ENCODE data around the gene PLOD1. TPM values are rescaled to one million over a fixed set of nuclear protein-coding genes. Genes with fewer than 3 reads are reported as not detected.
A peak's percentile ranks its signal among the peaks of the same experiment; 100 is the strongest.

PLOD1 gene

DNA sequence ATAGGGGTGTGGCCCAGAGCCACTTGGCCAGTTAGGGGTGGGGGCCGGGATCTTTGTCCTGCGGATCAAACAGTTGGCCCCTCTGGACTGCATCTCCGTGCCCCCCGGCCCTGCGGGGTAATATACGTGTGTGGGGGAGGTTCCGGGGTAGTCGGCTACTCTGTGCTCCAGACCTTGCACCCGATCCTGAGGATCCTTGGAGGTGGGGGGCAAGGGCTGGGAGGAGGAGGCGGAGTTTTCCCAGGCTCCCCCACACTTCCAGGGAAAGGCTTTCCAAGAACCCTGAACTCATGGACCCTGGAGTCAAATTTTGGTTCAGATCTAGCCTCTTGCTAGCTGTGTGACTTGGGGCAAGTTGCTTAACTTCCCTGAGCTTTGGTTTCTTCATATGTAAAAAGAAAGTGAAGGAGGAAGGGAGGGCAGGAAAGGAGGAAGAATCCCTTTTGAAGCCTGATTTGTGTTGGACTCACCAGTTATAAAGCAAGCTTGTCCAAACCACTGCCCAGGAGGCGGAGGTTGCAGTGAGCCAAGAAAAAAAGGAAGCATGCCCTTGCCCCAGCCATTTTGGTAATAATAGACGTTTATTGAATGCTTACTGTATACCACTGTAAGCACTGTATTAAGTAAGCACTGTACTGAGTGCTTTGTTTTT lies 85.5 kb downstream of the PLOD1 start:
- peaks cover 0 to 3% of the 10 kb centered on the region in 2 donors for H3K9me3 ChIP-seq (replicated peaks in 1 of 2; ENCODE audit: control insufficient read depth in 2 of 2, insufficient read depth in 1 of 2, low read depth in 1 of 2, low read length in 2 of 2)
- H3K4me3 ChIP-seq (ENCODE audit: low read length in 2 of 2): peak overlapping the region; percentile 86 to 87
- no peak overlapping the region for H4K8ac ChIP-seq (ENCODE audit: low read depth, low read length)
- no peak overlapping the region for H2BK15ac ChIP-seq (ENCODE audit: low read length)
- peak overlapping the region; percentile 96 for H3K18ac ChIP-seq (ENCODE audit: low read length)
- DNase-seq (ENCODE audit: low spot score): peak; percentile 14
- peak overlapping the region; percentile 58 for H3K14ac ChIP-seq (ENCODE audit: low read length)
- H3K79me1 ChIP-seq (ENCODE audit: low read depth, low read length): peaks cover 12% of the 10 kb centered on the region
- peak overlapping the region; percentile 93 for H3K27ac ChIP-seq (replicated peaks; ENCODE audit: low read length)
- peak overlapping the region; percentile 97 for H2BK5ac ChIP-seq (ENCODE audit: low read length)
- H3K27me3 ChIP-seq (ENCODE audit: control insufficient read depth in 3 of 3, insufficient read depth in 3 of 3, low read depth in 1 of 3, low read length in 3 of 3): no peaks in the 10 kb centered on the region
- no peak overlapping the region for H2BK120ac ChIP-seq (ENCODE audit: low read depth, low read length)
- no peak overlapping the region for H2AK5ac ChIP-seq (ENCODE audit: low read depth, low read length)
- H2AFZ ChIP-seq (ENCODE audit: low read length): peak overlapping the region; percentile 91
- H4K91ac ChIP-seq (ENCODE audit: low read depth, low read length, poor library complexity): no peak overlapping the region
- peak overlapping the region; percentile 90 for H3K9ac ChIP-seq (ENCODE audit: low read depth, low read length, poor library complexity)
- H3K36me3 ChIP-seq (replicated peaks in 1 of 2; ENCODE audit: control insufficient read depth in 2 of 2, insufficient read depth in 2 of 2, low read length in 2 of 2): peaks cover 21 to 32% of the 10 kb centered on the region in 2 donors
- peak overlapping the region; percentile 17 for H3K4ac ChIP-seq (ENCODE audit: low read length)
- H3K23ac ChIP-seq (ENCODE audit: low read depth, low read length, poor library complexity): peak overlapping the region; percentile 98
- H3K4me2 ChIP-seq (ENCODE audit: insufficient read depth, low read length, poor library complexity, severe bottlenecking): peak overlapping the region; percentile 84
- no peak overlapping the region for H2BK12ac ChIP-seq (ENCODE audit: low read length)
- no CpG with 5 or more reads among the region's 12 CpGs for WGBS, 2 donors (ENCODE audit: extremely low coverage in 2 of 2, insufficient read length in 2 of 2, insufficient replicate concordance in 1 of 2)
- H3K4me1 ChIP-seq (ENCODE audit: control insufficient read depth in 2 of 2, insufficient read depth in 1 of 2, low read depth in 1 of 2, low read length in 2 of 2): peaks cover 2 to 3% of the 10 kb centered on the region in 2 donors

DNA sequence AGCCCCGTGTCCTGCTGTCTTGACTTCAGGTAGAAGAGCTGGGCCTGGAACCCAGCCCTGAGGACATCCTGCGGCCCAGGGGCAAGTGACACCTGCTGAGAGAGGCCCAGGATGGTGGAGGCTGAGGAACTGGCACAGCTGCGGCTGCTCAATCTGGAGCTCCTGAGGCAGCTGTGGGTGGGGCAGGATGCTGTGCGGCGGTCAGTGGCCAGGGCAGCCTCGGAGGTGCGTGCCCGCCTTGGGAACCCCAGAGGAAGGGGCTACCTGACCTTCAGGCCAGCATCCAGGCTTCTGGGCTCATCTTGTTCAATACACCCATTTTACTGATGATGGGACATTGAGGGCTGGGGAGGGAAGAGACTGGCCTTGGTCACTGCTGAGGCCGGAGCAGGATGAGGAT lies 87.1 kb downstream of the PLOD1 start:
- Histone ChIP-seq H4K8ac (ENCODE audit: low read depth, low read length) (no peak overlapping the region), H2BK120ac (ENCODE audit: low read depth, low read length) (no peak overlapping the region), H2BK15ac (ENCODE audit: low read length) (no peak overlapping the region), H3K4me1 (ENCODE audit: control insufficient read depth in 2 of 2, insufficient read depth in 1 of 2, low read depth in 1 of 2, low read length in 2 of 2) (peaks cover 2 to 3% of the 10 kb centered on the region in 2 donors), H3K18ac (ENCODE audit: low read length) (no peak overlapping the region), H3K4ac (ENCODE audit: low read length) (no peak overlapping the region), H2AFZ (ENCODE audit: low read length) (no peak overlapping the region), H4K91ac (ENCODE audit: low read depth, low read length, poor library complexity) (no peak overlapping the region), H2BK5ac (ENCODE audit: low read length) (peak overlapping the region; percentile 48), H2BK12ac (ENCODE audit: low read length) (peak overlapping the region; percentile 5), H3K9me3 (replicated peaks in 1 of 2; ENCODE audit: control insufficient read depth in 2 of 2, insufficient read depth in 1 of 2, low read depth in 1 of 2, low read length in 2 of 2) (peaks cover 0 to 3% of the 10 kb centered on the region in 2 donors), H3K27ac (replicated peaks; ENCODE audit: low read length) (no peak overlapping the region), H3K23ac (ENCODE audit: low read depth, low read length, poor library complexity) (peak overlapping the region; percentile 65), H3K79me1 (ENCODE audit: low read depth, low read length) (peaks cover 12% of the 10 kb centered on the region), H3K9ac (ENCODE audit: low read depth, low read length, poor library complexity) (no peak overlapping the region), H3K4me3 (ENCODE audit: low read length in 2 of 2) (peak overlapping the region in 1 of 2 donors; percentile 8), H3K14ac (ENCODE audit: low read length) (no peak overlapping the region), H2AK5ac (ENCODE audit: low read depth, low read length) (no peak overlapping the region), H3K36me3 (replicated peaks in 1 of 2; ENCODE audit: control insufficient read depth in 2 of 2, insufficient read depth in 2 of 2, low read length in 2 of 2) (peaks cover 32 to 48% of the 10 kb centered on the region in 2 donors), H3K27me3 (ENCODE audit: control insufficient read depth in 3 of 3, insufficient read depth in 3 of 3, low read depth in 1 of 3, low read length in 3 of 3) (no peaks in the 10 kb centered on the region), H3K4me2 (ENCODE audit: insufficient read depth, low read length, poor library complexity, severe bottlenecking) (no peak overlapping the region)
- no peak for DNase-seq (ENCODE audit: low spot score)
- no CpG with 5 or more reads among the region's 9 CpGs for WGBS, 2 donors (ENCODE audit: extremely low coverage in 2 of 2, insufficient read length in 2 of 2, insufficient replicate concordance in 1 of 2)

GRCh38 chr1:12022036-12022435 lies 87.5 kb downstream of the PLOD1 start:
- peaks cover 0 to 3% of the 10 kb centered on the region in 2 donors for H3K9me3 ChIP-seq (replicated peaks in 1 of 2; ENCODE audit: control insufficient read depth in 2 of 2, insufficient read depth in 1 of 2, low read depth in 1 of 2, low read length in 2 of 2)
- H3K36me3 ChIP-seq (replicated peaks in 1 of 2; ENCODE audit: control insufficient read depth in 2 of 2, insufficient read depth in 2 of 2, low read length in 2 of 2): peaks cover 33 to 53% of the 10 kb centered on the region in 2 donors

More at GRCh38 chr1:12022036-12022435, 87.5 kb downstream of the PLOD1 start:
- Histone ChIP-seq H3K23ac (ENCODE audit: low read depth, low read length, poor library complexity) (peak overlapping the region; percentile 65), H2BK5ac (ENCODE audit: low read length) (peak overlapping the region; percentile 48), H3K9ac (ENCODE audit: low read depth, low read length, poor library complexity) (no peak overlapping the region), H3K4me2 (ENCODE audit: insufficient read depth, low read length, poor library complexity, severe bottlenecking) (no peak overlapping the region), H2BK12ac (ENCODE audit: low read length) (peak overlapping the region; percentile 5), H3K27me3 (ENCODE audit: control insufficient read depth in 3 of 3, insufficient read depth in 3 of 3, low read depth in 1 of 3, low read length in 3 of 3) (no peaks in the 10 kb centered on the region), H3K4me3 (ENCODE audit: low read length in 2 of 2) (no peak overlapping the region), H3K18ac (ENCODE audit: low read length) (no peak overlapping the region), H2AK5ac (ENCODE audit: low read depth, low read length) (peak overlapping the region; percentile 35), H2BK15ac (ENCODE audit: low read length) (no peak overlapping the region), H3K27ac (replicated peaks; ENCODE audit: low read length) (no peak overlapping the region), H3K4me1 (ENCODE audit: control insufficient read depth in 2 of 2, insufficient read depth in 1 of 2, low read depth in 1 of 2, low read length in 2 of 2) (peaks cover 2 to 3% of the 10 kb centered on the region in 2 donors), H4K8ac (ENCODE audit: low read depth, low read length) (no peak overlapping the region), H3K79me1 (ENCODE audit: low read depth, low read length) (peaks cover 12% of the 10 kb centered on the region), H2AFZ (ENCODE audit: low read length) (no peak overlapping the region), H4K91ac (ENCODE audit: low read depth, low read length, poor library complexity) (no peak overlapping the region), H3K4ac (ENCODE audit: low read length) (no peak overlapping the region), H3K14ac (ENCODE audit: low read length) (no peak overlapping the region), H2BK120ac (ENCODE audit: low read depth, low read length) (no peak overlapping the region)
- no CpG with 5 or more reads among the region's 14 CpGs for WGBS, 2 donors (ENCODE audit: extremely low coverage in 2 of 2, insufficient read length in 2 of 2, insufficient replicate concordance in 1 of 2)
- no peak for DNase-seq (ENCODE audit: low spot score)

Small RNA genes within 50 kb of the gene (small RNA-seq; reads per million reads assigned to genes)
- gene AL096840.1 (ENCODE audit: insufficient read depth) (not detected), gene RF00019 (ENCODE audit: insufficient read depth) (not detected), gene RNU5E-4P (ENCODE audit: insufficient read depth) (10.3 reads per million, percentile 58 among the genes with 10 or more reads in this experiment)

Measured in neuronal stem cell (in vitro differentiated cells).